GM19043 (cell line): ENCODE results near the gene HDAC1.

Experiments used
- ATAC-seq: cut with Tn5 transposase; IDR thresholded peaks from one replicate; pipeline ENCODE4 v1.9.1; 2021; ENCODE audit warnings: low read depth; ENCODE audit not compliant: unreplicated experiment

The HDAC1 gene

DNA sequence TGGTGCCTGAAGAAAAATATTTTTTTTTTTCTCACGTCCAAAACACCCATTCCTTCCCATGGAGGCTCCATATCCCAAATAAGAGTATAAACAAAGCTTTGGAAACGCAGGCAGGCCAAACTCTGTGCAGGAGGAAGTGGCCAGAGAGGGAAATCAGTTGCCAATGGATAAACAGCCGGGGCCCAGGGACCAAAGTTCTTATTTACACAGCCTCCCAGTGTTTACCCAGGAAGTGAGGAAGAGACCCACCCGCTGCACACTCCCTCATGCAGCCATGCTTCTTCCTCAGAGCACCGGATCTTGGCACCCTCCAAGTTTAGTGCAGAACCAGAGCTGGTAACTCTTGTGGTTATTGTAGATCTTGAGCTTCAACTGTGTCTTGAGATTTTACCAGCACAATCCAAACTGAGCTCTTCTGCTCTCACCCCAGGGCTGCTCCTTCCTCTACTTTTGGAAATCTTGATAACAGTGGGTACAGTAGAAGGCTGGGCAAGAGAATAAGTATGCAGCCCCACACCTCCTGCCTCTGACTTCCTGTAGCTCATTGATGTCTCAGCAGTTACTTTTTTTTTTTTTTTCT is 29.9 kb downstream of the HDAC1 start:
- no peak for ATAC-seq

DNA sequence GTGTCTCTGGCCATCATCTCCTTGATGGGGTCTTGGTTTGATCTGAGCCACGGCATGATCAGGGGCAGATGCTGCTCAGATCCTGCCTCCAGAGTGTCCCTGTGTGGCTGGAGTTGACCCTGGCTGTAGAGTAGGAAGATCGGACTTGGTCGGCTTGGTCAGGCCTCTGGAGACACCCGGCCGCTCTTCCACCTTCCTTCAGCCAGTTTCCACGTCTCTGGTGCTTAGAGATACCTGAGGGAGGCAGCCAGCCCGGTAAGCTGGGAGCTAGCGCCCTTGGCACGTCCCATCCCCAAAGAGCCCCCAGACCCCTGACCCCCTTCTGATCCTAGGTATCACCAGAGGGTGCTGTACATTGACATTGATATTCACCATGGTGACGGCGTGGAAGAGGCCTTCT is 35.3 kb downstream of the HDAC1 start:
- ATAC-seq = no peak

DNA sequence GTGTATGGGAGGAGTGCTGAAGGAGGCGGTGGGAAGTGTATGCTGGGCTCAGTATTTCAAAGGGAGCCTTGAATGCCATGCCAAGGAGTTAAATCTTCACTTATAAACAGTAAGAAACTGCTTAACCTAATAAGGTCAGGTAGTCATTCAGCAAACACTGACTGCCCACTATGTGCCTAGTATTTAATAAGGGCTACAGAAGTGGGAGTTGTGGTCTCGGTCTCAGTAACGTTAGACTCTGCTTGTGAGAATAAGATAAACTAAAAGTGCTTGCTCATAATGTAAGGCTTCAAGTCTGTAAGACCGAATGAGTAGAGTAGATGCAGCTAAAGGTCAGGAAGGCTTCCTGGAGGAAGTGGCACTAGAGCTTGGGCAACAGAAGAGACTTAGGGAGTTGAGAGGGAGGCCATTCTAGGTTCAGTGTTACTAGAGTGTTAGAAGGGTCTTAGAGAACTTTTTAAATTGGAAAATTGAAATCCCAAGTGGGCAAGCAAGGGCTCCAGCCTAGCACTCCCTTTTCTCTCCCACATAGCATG is 38.1 kb downstream of the HDAC1 start:
- no peak for ATAC-seq

DNA sequence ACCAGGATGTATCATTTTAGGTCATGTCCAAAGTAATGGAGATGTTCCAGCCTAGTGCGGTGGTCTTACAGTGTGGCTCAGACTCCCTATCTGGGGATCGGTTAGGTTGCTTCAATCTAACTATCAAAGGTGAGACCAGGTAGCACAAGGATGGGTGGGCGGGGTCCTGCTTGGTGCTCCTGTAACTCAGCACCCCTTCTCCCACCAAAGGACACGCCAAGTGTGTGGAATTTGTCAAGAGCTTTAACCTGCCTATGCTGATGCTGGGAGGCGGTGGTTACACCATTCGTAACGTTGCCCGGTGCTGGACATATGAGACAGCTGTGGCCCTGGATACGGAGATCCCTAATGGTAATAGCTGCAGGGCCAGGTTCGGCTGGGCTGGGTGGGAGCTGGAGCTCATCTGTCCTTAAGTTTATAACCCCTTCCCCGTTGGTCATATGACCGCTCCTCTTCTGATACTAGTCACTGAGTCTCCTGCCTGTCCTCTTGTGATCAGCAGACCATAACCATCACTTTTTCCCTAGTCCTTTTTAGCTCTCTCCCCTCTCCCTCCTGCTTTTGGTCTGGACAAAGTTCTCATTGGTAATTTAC is 38.8 kb downstream of the HDAC1 start:
- no peak for ATAC-seq

DNA sequence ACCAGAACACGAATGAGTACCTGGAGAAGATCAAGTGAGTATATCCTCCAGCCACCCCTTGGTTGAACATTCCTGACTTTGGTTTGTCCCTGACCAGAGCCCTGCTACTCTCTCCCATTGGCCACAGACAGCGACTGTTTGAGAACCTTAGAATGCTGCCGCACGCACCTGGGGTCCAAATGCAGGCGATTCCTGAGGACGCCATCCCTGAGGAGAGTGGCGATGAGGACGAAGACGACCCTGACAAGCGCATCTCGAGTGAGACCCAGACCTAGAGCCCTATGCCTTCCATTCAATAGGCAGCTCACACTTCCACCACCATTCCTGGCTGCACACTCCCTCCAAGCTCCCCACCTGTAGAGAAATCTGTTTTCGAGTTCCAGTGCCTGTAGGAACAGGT is 39.7 kb downstream of the HDAC1 start:
- no peak for ATAC-seq

DNA sequence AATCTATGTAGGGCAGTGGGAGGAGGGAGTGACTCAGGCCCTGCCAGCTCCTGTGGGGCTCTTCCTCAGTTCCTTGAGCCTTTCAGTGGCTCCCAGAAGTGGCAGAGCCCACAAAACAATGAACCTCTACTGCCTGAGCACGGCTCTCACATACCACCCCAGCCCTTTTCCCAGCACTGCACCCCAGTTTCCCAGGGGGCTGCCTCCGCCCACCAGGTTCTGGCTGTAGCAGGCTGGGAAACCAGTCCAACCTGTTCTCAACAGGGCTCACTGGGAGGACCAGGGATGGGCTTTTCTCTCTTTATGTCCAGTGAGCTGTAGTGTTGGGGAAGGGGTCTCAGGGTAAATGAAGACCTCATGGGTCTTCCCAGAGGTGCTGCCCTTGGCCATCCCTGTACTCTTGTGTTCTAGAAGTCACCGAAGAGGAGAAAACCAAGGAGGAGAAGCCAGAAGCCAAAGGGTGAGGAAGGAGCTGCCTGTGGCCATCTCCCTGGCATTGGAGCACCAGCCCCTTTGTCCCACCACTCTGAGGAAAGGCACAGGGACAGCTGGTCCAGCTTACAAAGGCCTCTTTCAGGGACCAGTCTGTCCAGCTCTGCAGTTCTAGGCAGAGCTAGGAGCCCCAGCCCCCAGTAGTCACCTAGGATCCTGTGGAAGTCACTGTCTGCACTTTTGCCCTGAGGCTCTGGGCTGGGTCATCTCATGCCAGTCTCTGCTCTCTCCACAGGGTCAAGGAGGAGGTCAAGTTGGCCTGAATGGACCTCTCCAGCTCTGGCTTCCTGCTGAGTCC is 40.6 kb downstream of the HDAC1 start:
- ATAC-seq = no peak

DNA sequence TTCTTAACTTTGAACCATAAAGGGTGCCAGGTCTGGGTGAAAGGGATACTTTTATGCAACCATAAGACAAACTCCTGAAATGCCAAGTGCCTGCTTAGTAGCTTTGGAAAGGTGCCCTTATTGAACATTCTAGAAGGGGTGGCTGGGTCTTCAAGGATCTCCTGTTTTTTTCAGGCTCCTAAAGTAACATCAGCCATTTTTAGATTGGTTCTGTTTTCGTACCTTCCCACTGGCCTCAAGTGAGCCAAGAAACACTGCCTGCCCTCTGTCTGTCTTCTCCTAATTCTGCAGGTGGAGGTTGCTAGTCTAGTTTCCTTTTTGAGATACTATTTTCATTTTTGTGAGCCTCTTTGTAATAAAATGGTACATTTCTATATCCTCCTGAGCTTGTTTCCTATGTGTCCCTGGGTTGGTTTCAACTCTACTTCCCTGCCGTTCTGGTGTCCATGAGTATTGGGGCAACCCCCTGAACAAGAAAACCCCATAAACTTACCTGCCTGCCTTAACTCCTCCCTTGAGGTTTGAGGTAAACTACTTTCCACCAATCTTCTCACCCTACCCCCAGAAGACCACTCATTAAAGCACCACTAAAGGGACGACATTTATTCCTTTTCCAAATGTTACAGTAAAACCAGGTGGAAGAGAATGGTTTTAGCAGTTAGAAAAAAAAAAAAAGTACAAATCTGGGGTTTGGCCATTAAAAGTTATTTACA is 41.5 kb downstream of the HDAC1 start:
- ATAC-seq = no peak

DNA sequence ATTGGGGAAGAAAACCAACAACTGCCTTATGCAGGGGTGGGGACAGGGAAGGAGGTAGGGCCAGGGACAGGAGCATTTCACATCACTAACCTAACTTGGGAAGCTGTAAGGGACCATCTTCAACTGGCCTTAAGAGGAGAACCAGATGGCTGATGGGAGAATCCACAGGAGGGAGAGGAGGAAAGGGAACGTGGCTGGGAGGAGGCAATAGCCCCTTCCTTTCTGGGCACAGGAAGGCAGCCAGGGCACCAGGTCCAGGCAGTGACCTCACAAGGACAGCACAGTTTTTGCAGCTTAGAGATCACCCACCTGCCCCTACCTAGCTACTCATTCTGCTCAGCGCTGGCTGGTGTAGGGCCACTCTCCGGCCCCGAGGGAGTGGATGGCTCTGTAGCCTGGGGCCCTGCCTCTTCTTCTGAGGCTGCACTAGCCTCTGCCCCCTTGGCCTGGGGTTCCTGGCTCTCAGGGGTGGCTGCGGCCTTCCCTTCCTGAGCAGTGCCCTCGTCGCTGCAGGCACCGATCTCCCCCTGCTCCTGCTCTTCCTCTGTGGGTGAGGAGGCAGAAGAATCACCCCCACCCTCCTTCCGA is 42.5 kb downstream of the HDAC1 start:
- ATAC-seq = no peak

DNA sequence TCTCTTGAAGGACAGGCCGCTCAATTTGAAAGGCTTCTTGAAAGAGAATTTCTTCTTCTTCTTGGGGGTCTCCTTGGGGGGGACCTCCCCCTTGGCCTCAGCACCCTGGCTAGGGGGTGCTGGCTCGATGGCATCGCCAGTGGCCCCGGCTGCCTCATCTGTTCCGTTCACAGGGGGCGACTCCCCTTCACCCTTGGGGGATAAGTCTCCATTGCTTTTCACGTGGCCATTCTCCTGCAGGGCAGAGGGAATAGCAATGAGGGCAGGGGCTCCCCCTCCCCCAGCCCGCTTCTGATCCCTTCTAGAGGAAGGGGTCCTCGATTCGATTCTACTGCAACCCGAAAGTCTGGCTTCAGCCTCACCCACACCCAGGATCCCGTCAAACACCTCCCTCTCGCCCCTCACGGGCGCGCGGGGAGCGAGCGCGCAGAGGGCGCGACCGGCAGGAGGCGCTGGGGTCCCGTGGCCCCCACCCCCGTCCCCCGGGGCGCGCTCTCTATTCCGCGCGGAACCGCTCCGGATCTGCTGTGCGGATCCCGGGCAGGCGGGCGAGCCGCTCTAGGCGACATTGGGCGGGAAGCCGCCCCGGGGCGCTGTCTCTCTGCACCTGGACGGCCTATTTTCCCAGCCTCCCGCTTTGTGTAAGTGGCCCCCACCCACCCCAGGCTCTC is 43.1 kb downstream of the HDAC1 start:
- ATAC-seq = no peak

DNA sequence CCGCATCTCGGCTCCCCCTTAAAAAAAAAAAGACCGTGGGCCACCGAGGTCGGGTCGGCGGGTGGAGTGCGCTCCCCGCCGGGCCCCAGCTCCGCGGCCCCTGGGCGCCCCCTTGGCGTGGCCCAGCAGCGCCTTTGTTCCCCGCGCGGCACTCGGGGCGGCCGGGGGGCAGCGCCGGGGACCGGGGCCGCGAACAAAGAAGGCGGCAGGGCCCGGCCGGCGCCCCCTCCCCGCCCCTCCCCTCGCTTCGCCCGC is 43.6 kb downstream of the HDAC1 start:
- no peak for ATAC-seq

DNA sequence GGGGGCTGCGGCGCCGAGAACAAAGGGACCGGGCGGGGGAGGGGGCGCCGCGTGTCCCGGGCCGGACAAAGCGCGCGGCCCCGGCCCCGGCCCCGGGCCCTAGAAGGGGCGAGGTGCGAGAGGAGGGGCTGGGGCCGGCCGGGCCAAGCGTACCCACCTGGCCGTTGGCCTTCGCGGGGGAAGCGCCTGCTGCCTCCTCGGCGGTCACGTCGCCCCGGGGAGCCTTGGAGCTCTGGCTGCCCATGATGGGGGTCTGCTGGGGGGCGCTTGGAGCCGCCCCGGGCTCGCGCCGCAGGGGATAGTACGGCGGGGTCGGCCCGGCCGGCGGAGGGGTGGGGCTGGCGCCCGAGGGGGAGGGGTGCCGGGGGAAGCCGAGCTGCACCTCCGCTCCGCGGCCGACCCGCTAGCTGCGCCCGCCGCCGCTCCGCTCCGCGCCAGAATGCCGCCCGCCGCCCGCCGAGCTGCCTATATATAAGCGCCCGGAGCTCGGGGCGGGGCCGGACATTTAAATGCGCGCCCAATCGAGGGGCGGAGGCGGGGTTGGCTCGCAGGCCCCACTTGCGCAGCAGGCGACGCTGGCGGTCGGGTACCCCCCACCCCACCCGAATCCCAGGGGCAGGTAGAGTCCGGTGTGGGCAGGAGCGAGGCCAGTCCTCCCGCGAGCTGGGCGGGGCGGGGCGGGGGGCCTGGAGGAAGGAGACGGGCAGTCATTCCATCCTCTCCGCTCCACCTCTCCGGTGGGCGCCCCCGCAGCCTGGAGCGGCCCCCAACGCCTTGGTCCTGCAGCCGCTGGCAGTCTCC is 44.1 kb downstream of the HDAC1 start, which contains the start of gene MARCKSL1:
MARCKSL1 (minus strand) TSS at position 444 of the 801 bp plus-strand sequence; CDS start at position 244, 200 bp downstream.
- peak; percentile 38 for ATAC-seq

DNA sequence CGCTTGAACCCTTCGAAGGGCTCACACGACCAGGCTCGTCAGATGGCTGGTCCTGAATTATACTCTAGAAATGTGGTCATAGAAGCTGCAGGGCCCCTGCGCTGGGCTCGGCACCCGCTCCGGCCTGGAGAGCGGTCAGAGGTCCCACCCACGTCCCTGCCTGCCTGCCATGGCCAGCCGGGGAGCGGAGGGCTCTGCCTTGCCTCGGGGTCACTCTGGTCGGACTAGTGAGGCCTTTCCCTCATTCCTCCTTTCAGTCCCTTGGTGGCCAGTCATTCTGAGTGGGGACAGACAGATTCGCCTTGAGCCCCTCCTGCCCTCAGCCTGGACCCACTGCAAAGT is 44.7 kb downstream of the HDAC1 start:
- ATAC-seq = no peak

DNA sequence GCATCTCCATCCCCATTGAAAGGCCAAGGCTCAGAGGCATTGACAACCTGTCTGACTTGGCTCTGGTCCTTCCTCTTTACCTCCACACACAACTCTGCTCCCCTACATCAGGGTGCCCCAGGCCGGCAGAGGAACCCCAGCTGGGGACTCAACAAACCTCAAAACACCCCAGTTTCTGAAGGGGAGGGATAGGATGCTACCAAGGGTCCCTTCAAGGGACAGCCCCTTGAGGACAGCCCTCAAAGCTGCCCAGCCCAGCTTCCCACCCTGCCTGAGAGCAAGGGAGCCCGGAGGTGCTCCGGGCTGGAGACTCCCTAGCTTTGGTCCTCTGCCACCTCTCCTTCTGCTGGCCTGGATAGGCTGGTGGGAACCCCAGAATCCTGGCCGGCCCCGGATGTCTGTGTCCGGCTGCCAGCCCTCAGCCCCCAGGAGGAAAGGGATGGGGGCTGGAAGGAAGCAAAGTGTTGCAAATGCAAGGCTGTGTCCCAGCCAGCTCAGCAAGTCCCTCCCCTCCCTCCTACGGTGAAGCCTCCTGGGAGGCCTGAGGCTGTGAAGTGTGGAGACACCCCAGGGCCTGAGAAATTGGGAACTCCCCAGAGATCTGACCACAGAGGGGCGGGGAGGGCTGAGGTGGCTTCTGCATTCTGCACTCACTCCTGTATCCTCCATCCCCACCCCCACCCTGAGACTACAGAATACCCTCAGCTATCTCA is 45.2 kb downstream of the HDAC1 start:
- ATAC-seq = no peak

DNA sequence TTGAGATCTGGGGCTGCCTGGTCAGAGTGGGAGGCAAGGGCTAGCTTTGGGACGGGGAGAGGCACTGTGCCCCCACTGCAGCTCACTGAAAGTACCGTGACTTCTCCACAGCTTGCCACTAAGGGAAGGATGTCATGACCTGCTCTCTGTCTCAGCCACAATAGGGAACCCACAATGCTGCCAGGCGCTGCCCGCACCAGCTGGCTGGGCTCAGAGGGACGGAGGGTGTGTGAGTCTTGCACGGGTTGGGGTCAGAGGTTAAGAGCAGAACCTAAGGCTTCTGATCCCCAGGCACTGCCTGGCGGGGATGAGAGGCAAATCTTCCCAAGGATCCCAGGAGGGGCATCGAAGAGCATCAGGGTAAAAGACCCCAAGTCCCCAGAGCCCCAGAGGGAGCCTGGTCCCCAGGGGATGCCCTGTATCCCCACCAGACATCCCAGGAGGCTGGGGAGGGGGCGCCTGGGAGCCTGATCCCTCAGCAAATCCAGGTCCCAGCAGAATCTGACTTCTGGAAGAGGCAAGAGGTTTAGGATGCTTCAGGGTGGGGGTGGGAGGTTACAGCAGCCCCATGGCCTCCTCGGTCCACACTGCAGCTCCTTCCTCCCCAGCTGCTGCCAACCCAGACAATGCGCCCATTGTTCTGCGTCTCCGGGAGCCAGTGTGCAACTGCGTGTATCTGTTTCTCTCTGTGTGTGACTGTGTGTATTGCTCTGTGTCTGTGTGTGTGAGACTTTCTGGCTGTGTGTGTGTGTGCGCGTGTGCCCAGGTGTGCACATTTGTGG is 46.2 kb downstream of the HDAC1 start:
- no peak for ATAC-seq

DNA sequence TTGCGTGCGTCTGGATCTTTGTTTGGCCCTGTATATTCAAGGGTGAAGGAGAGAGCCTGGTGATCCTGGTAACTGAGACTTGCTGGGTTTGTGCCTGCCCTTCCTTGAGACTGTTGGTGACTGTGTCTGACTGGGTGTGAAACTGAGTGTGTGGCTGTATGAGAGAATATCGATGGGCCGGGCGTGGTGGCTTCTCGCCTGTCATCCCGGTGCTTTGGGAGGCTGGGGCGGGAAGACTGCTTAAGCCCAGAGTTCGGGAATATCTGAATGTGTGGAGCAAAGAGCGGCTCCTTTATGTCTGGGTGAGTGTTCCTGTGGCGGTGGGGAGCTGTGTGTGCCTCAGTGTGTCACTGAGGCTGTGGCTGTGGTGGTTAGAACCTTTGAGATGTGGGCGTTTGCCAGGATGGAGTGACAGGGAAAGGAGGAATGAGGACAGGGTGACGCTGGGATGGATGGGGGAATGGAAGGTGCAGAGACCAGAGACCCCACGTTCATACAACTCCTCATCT is 46.8 kb downstream of the HDAC1 start:
- no peak for ATAC-seq

DNA sequence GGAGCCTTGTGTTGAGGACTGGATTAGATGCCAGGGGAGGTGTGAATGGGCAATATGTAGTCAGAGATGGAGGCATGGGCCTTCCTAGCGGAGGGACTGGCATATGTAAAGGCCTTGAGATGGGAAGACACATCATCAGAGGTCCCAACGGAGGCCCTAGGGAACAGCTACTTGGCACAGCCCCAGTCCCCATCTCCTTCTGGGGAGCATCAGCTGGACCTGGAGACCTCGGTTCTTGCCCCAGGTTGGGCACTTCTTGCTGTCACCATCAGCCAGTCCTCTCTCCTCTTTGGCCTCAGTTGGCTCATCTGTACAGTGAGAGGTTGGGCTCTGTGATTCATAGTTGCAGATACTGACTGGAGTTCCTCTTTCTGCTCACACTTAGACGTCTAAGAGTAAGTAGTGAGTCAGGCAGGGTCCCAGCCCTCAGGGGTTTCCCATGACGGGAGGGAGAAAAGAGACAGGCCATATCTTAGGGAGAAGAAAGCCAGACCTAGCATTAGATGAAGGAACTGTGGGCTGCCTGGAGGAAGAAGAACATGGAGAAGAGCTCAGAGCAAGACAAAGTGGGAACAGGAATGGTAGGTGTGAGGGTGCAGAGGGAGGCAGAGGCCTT is 47.6 kb downstream of the HDAC1 start:
- ATAC-seq = no peak

DNA sequence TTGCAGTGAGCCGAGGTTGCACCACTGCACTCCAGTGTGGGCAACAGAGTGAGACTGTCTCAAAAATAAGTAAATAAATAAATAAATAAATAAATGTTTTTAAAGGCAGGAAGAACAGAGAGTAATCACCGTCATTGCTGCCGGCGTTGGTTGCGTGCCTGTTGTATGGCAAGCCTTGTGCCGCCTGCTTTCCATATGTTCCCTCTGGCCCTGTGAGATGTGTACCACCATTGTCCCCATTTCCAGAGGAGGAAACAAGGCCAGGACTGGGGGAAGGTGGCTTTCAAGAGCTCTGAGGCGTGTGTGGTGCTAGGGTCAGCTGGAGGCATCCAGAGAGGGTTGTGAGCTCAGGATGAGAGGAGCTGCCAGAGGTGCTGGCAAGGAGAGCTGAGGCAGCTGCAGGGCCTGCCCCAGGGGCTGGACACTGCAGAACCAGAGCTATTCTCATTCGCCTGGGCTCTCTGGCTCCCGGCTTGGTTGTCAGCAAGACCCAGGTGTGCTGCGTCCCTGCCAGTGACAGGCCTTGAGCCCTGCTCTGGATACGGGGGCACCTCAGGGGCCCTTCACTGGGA is 49.4 kb downstream of the HDAC1 start:
- no peak for ATAC-seq
